Measurements from ENCODE around the gene CRY1.

- TF ChIP-seq TAF1 (IDR thresholded peaks at IDR 0.05; ENCODE audit: borderline replicate concordance, low read depth, low read length) (no peak), CTCF (IDR thresholded peaks at IDR 0.05) (no peak), GATA2 (CRISPR knock-in tag; IDR thresholded peaks at IDR 0.05) (no peak), RAD21 (IDR thresholded peaks at IDR 0.05; ENCODE audit: low read length) (no peak), RFX5 (IDR thresholded peaks at IDR 0.05; ENCODE audit: low read length) (no peak), SIN3A (IDR thresholded peaks at IDR 0.05; ENCODE audit: borderline replicate concordance, low read depth, low read length) (no peak), ZBTB33 (IDR thresholded peaks at IDR 0.05; ENCODE audit: borderline replicate concordance, low read depth) (no peak), REST (IDR thresholded peaks at IDR 0.05; ENCODE audit: low read depth, low read length) (no peak), FOXM1 (IDR thresholded peaks at IDR 0.05; ENCODE audit: low read depth) (no peak), EZH2phosphoT487 (IDR thresholded peaks at IDR 0.05; ENCODE audit: borderline replicate concordance, low read depth) (no peak), PBX3 (IDR thresholded peaks at IDR 0.05) (no peak)
Measured at GRCh38 chr12:107064687-107065086, 28.7 kb downstream of the CRY1 start.
